ENCODE data around the gene ADAMTS17.

ADAMTS17 gene

DNA sequence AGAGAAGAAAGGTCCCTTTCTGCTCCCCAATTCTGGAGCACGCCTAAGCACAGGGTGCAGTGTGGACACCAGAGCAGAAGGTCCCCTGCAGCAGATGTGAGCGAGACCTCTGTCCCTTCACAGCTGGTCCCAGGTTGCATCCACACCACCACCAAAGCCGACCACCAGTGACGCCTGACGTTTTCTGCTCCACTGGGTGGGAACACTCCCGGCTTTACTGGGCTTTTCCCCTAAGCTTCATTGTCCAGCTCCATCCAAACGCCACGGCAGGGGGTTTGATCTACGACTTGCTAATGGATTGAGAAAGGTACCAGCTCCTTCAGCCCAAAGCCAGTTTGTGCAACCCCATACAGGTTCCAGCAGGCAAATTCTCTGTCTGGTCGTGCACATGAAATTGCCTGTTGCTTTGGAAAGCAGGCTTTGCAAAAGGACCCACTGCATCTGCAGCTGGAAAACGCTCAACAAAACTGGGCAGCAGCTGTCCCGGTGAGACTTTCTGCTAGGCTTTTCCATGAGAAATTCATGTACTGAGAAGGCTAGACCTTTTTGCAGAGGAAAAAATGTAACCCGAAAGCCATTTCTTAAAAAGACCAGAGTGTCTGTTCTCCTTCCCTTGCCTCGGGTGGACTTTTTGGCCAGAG lies 31.1 kb downstream of the ADAMTS17 start:
- no peak overlapping the region for H3K4me3 ChIP-seq (ENCODE audit: low read depth, low read length)
- no peak for DNase-seq (ENCODE audit: low read depth)
- TF ChIP-seq, protein P1, sequence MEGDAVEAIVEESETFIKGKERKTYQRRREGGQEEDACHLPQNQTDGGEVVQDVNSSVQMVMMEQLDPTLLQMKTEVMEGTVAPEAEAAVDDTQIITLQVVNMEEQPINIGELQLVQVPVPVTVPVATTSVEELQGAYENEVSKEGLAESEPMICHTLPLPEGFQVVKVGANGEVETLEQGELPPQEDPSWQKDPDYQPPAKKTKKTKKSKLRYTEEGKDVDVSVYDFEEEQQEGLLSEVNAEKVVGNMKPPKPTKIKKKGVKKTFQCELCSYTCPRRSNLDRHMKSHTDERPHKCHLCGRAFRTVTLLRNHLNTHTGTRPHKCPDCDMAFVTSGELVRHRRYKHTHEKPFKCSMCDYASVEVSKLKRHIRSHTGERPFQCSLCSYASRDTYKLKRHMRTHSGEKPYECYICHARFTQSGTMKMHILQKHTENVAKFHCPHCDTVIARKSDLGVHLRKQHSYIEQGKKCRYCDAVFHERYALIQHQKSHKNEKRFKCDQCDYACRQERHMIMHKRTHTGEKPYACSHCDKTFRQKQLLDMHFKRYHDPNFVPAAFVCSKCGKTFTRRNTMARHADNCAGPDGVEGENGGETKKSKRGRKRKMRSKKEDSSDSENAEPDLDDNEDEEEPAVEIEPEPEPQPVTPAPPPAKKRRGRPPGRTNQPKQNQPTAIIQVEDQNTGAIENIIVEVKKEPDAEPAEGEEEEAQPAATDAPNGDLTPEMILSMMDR (IDR thresholded peaks at IDR 0.05; ENCODE audit: control insufficient read depth, extremely low read depth, insufficient read depth): no peak

DNA sequence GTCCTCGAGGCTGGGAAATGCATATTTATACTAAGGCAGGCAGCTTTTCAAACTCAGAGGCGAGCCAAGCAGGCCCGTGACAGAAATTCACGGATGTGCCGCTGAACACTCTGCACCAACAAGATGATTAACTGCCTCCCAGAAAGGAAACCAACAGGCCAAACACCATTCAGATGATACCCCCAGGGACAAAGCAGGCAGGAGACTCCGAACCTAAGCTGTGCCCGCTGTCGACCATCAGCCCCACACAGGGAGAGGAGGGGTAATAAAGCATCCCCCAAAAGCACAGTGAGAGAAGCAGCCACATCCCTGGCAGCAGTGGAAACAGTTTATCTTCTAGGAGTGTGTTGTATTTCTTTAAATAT lies 31.8 kb downstream of the ADAMTS17 start:
- TF ChIP-seq, protein P1 (IDR thresholded peaks at IDR 0.05; ENCODE audit: control insufficient read depth, extremely low read depth, insufficient read depth): no peak
- DNase-seq (ENCODE audit: low read depth): no peak
- no peak overlapping the region for H3K4me3 ChIP-seq (ENCODE audit: low read depth, low read length)

DNA sequence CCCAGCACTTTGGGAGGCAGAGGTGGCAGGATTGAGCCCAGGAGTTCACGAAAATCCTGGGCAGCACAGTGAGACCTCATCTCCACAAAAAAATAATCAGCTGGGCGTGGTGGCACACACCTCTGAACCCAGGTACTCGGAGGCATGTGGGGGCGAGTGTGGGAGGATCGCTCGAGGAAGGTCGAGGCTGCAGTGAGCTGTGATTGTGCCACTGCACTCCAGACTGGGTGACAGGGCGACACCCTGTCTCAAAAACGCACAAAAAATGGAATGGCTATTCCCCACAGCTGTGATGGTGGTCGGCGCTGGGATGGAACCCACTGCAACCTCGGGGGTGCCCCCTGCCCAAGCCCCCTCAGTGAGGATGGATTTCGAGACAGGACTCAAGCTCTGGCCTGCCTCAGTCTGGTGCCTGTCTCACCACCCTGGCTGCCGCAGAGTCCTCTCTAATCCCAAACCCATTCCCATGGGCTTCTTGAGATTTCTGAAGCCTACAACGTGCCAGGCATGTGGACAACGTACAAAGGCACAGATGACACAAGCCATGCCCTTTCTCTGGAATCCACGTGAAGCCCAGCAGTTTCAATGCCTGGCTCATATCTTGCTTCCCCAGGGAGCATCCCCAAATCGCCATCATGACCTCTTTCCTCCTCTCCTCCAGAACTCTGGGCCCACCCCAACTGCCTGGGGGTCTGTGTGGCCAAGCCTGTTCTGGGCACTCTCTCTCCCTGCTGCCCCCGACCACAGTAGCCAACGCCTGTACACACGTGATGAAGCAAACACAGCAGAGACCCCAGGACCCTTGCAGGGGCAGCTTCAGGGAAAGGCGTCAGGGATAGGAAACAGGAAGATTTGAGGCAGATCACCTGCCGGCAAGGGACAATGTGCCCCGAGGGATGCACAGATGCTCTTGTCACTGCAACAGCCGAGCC lies 32.4 kb downstream of the ADAMTS17 start:
- no peak overlapping the region for H3K4me3 ChIP-seq (ENCODE audit: low read depth, low read length)
- no peak for DNase-seq (ENCODE audit: low read depth)
- TF ChIP-seq, protein P1 (IDR thresholded peaks at IDR 0.05; ENCODE audit: control insufficient read depth, extremely low read depth, insufficient read depth): no peak

DNA sequence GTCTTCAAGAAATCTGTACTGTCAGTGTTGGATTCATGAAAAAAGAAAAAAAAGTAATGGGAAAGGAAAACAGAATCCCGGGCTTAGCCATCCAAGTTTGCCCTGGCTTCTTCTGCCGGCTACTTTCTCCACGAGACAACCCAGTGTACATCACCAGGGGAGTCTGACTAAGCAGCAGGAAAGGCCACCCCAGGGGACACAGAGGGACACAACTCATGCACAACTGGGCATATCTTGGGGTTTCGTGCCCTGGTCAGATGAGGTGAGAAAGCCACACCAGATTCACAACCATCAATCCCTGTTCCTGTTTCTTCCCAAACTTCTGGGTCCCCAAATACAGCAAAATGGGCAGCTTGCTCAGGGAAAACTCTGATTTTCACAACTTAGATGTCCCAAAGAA lies 33.2 kb downstream of the ADAMTS17 start:
- TF ChIP-seq, protein P1 (IDR thresholded peaks at IDR 0.05; ENCODE audit: control insufficient read depth, extremely low read depth, insufficient read depth): no peak
- no peak for DNase-seq (ENCODE audit: low read depth)
- no peak overlapping the region for H3K4me3 ChIP-seq (ENCODE audit: low read depth, low read length)

DNA sequence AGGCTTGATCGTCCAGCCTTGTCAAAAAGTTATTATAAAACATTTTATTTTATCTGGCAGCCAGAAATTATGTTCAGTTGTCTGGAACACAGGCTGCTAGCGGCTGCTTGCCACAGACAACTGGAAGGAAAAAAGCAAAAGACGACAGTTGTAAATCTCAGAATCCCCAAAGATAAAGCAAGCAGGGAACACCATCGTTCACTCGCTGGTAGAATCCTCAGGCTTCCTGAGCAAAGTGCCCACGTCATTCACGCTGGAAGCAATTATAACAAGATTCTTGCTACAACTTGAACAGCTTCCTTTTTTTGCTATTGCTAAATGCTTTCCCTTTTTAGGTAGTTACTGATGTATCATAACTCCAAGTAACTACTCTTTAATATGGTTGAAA lies 33.6 kb downstream of the ADAMTS17 start:
- DNase-seq (ENCODE audit: low read depth): no peak
- H3K4me3 ChIP-seq (ENCODE audit: low read depth, low read length): no peak overlapping the region
- TF ChIP-seq, protein P1 (IDR thresholded peaks at IDR 0.05; ENCODE audit: control insufficient read depth, extremely low read depth, insufficient read depth): no peak

DNA sequence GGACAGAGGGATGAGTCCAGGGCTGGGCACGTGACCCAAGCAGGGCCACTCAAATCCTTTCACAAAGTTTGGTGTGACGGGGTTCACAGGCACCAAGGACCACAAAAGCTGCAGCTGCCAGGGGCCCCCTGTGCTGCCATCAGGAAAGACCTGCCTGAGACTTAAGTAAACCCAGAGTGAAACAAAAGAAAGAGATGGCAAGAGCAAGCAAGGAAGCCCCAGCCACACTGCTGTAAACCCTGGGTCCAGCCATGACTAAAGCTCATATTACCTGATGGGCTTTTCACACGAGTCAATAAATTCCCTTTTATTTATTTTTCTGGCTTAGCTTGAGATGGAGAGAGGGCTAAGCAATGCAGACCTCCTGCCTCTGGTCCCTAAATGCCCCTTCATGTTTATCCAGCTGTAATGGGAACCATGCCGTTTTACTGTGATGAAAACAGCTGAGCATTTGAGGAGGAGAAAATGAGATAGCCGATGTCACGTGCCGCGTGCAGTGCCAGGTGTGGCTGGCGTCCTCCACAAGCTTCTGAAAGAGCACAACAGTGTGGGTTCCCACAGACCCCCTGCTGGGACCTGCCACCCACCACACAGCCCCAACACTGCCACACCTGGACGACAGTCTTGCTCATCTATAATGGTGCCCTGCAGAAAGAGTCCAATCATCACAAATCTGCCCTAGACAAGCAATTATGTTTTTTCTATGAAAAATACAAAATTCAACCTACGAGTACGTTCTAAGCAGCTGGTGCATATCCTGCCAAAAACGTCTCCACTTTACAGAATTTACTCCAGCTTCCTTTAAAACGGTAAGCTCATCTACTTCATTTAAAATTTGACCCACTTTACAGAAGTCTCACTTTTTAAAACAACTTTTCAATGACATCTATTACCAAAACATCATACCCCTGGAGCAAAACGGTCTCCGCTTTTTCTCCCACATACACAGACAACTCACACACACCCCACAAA lies 34.2 kb downstream of the ADAMTS17 start:
- TF ChIP-seq, protein P1 (IDR thresholded peaks at IDR 0.05; ENCODE audit: control insufficient read depth, extremely low read depth, insufficient read depth): no peak
- no peak overlapping the region for H3K4me3 ChIP-seq (ENCODE audit: low read depth, low read length)
- DNase-seq (ENCODE audit: low read depth): no peak
